Panc1 (cell line): Measurements from ENCODE around the gene CDC42EP4. TPM values are rescaled to one million over a fixed set of nuclear protein-coding genes. Genes with fewer than 3 reads are reported as not detected.
A peak's percentile ranks its signal among the peaks of the same experiment; 100 is the strongest.

Experiments used
- ATAC-seq: fragments of 200-7000 bp; cut with Tn5 transposase; 2 replicates; pipeline ENCODE4 v1.9.1; 2020; ENCODE audit warnings: mild to moderate bottlenecking, moderate library complexity
- BruUV-seq: library from RNA; stranded (reverse); fragments of 400-500 nt; replicated peaks from 2 replicates; lab custom pipeline; 2021; lab: Mats Ljungman, UMichigan
- CTCF ChIA-PET: fragments of 300-600 bp; sonication (Branson Sonifier 250); formaldehyde crosslinking; loops from one replicate; lab custom pipeline; 2022; ENCODE audit warnings: antibody characterized with exemption; lab: Charles Lee
- POLR2A ChIA-PET: fragments of 300-600 bp; sonication (Branson Sonifier 250); formaldehyde crosslinking; loops from one replicate; lab custom pipeline; 2022; ENCODE audit warnings: antibody characterized with exemption; lab: Charles Lee
- DNase-seq: peaks from one replicate; pipeline ENCODE4 v3.0.0-alpha.2; 2010; ENCODE audit warnings: low read depth, low spot score
- H3K27ac ChIP-seq: 2 replicates; pipeline ENCODE4 v1.5.1; 2011; ENCODE audit warnings: mild to moderate bottlenecking, low read length, inconsistent platforms
- H3K27me3 ChIP-seq: fragments of 200-500 bp; sonication (Bioruptor generic); 2 replicates; pipeline ENCODE4 v1.6.0; 2014; ENCODE audit warnings: low read length, inconsistent platforms; ENCODE audit not compliant: control insufficient read depth, insufficient read depth
- H3K36me3 ChIP-seq: fragments of 200-500 bp; sonication (Bioruptor generic); 2 replicates; pipeline ENCODE4 v1.5.1; 2014; ENCODE audit warnings: inconsistent platforms, mild to moderate bottlenecking, low read length, moderate library complexity; ENCODE audit not compliant: control insufficient read depth, insufficient read depth
- H3K4me1 ChIP-seq: 2 replicates; pipeline ENCODE4 v1.5.1; 2011; ENCODE audit warnings: inconsistent platforms, mild to moderate bottlenecking, low read length, moderate library complexity; ENCODE audit not compliant: control insufficient read depth, insufficient read depth
- H3K4me3 ChIP-seq, 2 experiments: 2 replicates each; pipeline ENCODE4 v1.5.1; 2011 to 2012; ENCODE audit warnings: low read depth in 2 of 2, low read length in 2 of 2, mild to moderate bottlenecking in 2 of 2, inconsistent platforms in 1 of 2, moderate library complexity in 1 of 2
- H3K9me3 ChIP-seq: fragments of 200-500 bp; sonication (Bioruptor generic); 2 replicates; pipeline ENCODE4 v1.5.1; 2014; ENCODE audit warnings: low read depth, mild to moderate bottlenecking, inconsistent platforms, low read length, moderate library complexity; ENCODE audit not compliant: control insufficient read depth, insufficient read depth
- POLR2AphosphoS5 ChIP-seq: IDR thresholded peaks from 2 replicates; pipeline ENCODE4 v1.6.1; 2012; ENCODE audit warnings: mild to moderate bottlenecking, low read depth, low read length, moderate library complexity
- SIN3A ChIP-seq: IDR thresholded peaks from 2 replicates; pipeline ENCODE4 v1.6.1; 2012; ENCODE audit warnings: low read depth, mild to moderate bottlenecking, low read length, moderate library complexity, borderline replicate concordance; ENCODE audit not compliant: insufficient read depth
- TCF7L2 ChIP-seq: IDR thresholded peaks from 2 replicates; pipeline ENCODE4 v1.6.1; 2011; ENCODE audit warnings: mild to moderate bottlenecking, low read depth, low read length, inconsistent platforms
- in situ Hi-C: cut with HindIII; loops from 2 replicates; pipeline ENCODE4 v1.10.0; 2016; ENCODE audit warnings: low sequenced_read_pairs, low pct_unique_long_range_greater_than_20kb
- intact Hi-C: fragments of 100-400 bp; cut with micrococcal nuclease; formaldehyde crosslinking; loops from one replicate; pipeline ENCODE4 v1.10.0; 2022; ENCODE audit not compliant: unreplicated experiment
- total RNA-seq: library from RNA; stranded (reverse); gene quantifications from one replicate; pipeline ENCODE4 v1.2.1, GENCODE V29; 2021; ENCODE audit not compliant: unreplicated experiment
- TF ChIP-seq, protein P1 (sequence below), 2 experiments: IDR thresholded peaks; 2 replicates each; pipeline ENCODE4 v1.6.1; 2011 to 2012; ENCODE audit warnings: low read depth in 2 of 2, control low read depth in 1 of 2, low read length in 1 of 2, mild to moderate bottlenecking in 1 of 2, moderate library complexity in 1 of 2; ENCODE audit not compliant: insufficient read depth in 1 of 2
- TF ChIP-seq, protein P2 (sequence below): fragments of 450-650 bp; IDR thresholded peaks from 2 replicates; pipeline ENCODE4 v1.5.1; 2017; ENCODE audit warnings: mild to moderate bottlenecking

Gene CDC42EP4
- total RNA-seq, 1 experiment from 2014 or later = 65.9 TPM

DNA sequence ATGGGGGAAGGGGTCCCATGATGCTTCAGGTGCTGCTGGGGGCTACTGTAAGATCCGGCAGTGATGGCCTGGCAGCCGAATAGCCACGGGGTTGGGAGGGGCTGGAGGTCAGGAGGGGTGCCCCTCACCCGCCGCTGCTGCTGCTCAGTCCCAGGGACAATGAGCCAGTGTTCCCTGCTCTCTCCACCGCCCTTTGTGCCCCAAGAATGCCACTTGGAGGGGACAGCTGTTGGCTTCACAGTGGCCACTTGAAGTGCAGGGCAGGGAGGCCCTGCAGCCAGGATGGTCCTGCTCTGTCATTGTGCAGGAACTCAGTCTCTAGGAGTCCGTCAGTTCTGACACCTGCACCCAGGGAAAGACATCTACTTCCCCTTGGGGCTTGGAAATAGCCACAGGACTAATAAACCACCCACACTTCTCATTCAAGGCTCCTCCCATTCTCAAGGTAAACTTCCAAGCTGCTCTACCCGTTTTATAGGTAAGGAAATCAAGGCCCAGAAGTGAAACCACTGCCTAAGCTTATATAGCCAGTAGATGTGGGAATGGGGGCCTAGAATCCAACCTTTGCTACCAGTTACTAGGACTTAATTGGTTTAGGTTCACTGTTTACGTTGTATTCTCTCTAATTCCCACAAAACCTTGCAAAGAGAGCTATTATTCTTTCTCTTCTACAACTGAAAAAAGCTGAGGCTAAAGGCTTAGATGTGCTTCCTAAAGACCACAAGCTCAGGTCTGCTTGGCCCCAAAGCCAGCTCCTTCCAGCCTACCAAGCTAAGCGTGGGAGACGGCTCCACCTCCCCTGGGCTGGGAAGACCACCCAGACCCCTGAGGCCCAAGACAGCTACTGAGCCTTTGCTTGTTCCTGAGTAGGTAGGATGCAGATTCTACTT, 43.9 kb downstream of the CDC42EP4 start:
- TF ChIP-seq SIN3A (no peak), TCF7L2 (no peak), POLR2AphosphoS5 (no peak)
- TF ChIP-seq, protein P1, sequence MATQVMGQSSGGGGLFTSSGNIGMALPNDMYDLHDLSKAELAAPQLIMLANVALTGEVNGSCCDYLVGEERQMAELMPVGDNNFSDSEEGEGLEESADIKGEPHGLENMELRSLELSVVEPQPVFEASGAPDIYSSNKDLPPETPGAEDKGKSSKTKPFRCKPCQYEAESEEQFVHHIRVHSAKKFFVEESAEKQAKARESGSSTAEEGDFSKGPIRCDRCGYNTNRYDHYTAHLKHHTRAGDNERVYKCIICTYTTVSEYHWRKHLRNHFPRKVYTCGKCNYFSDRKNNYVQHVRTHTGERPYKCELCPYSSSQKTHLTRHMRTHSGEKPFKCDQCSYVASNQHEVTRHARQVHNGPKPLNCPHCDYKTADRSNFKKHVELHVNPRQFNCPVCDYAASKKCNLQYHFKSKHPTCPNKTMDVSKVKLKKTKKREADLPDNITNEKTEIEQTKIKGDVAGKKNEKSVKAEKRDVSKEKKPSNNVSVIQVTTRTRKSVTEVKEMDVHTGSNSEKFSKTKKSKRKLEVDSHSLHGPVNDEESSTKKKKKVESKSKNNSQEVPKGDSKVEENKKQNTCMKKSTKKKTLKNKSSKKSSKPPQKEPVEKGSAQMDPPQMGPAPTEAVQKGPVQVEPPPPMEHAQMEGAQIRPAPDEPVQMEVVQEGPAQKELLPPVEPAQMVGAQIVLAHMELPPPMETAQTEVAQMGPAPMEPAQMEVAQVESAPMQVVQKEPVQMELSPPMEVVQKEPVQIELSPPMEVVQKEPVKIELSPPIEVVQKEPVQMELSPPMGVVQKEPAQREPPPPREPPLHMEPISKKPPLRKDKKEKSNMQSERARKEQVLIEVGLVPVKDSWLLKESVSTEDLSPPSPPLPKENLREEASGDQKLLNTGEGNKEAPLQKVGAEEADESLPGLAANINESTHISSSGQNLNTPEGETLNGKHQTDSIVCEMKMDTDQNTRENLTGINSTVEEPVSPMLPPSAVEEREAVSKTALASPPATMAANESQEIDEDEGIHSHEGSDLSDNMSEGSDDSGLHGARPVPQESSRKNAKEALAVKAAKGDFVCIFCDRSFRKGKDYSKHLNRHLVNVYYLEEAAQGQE (IDR thresholded peaks at IDR 0.05; ENCODE audit: insufficient read depth in 1 of 2, low read depth in 2 of 2, low read length in 1 of 2) = no peak
- TF ChIP-seq, protein P2, sequence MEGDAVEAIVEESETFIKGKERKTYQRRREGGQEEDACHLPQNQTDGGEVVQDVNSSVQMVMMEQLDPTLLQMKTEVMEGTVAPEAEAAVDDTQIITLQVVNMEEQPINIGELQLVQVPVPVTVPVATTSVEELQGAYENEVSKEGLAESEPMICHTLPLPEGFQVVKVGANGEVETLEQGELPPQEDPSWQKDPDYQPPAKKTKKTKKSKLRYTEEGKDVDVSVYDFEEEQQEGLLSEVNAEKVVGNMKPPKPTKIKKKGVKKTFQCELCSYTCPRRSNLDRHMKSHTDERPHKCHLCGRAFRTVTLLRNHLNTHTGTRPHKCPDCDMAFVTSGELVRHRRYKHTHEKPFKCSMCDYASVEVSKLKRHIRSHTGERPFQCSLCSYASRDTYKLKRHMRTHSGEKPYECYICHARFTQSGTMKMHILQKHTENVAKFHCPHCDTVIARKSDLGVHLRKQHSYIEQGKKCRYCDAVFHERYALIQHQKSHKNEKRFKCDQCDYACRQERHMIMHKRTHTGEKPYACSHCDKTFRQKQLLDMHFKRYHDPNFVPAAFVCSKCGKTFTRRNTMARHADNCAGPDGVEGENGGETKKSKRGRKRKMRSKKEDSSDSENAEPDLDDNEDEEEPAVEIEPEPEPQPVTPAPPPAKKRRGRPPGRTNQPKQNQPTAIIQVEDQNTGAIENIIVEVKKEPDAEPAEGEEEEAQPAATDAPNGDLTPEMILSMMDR = no peak
- POLR2A ChIA-PET = interaction anchor here (0.9 kb wide), 1 partner anchor 23 kb away, joined by 3 read pairs; no protein-coding TSS in a partner anchor
- DNase-seq (no peak), ATAC-seq (peak; percentile 37; the same call in 1 of the 2 replicates)
- H3K9me3 ChIP-seq = no peaks in the 10 kb centered on the region
- H3K4me3 ChIP-seq = no peak overlapping the region
- no TSS peak for BruUV-seq
- CTCF ChIA-PET = interaction anchor here (1.2 kb wide), 1 partner anchor 102 kb away, joined by 3 read pairs; no protein-coding TSS in a partner anchor
- no peak overlapping the region for H3K27ac ChIP-seq
- in situ Hi-C loops (no loop called here), intact Hi-C loops (no loop called here)
- no peaks in the 10 kb centered on the region for H3K36me3 ChIP-seq
- H3K27me3 ChIP-seq = no peaks in the 10 kb centered on the region
- peaks cover 19% of the 10 kb centered on the region for H3K4me1 ChIP-seq

DNA sequence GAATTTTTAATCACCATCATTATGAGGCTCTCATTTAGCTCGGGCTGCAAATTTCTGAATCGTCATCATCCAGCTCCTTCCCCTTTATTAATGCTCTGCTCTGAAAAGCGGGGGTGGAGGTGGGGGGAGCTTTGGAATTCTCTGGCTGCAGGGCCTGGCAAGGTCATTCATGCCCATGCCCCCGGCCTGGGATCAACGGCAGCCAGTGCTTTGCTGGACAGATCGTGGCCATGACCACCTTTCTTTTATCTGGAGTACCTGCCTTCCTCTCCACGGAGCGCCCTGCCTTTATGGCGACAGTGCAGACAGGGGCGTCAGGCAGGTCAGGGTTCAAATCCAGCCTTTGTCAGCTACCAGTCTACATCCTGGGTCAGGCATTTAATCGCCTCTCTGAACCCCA, 45.0 kb downstream of the CDC42EP4 start:
- BruUV-seq = no TSS peak
- no peak overlapping the region for H3K27ac ChIP-seq
- intact Hi-C loops = no loop called here
- H3K9me3 ChIP-seq = no peaks in the 10 kb centered on the region
- TF ChIP-seq, protein P2 = no peak
- TF ChIP-seq POLR2AphosphoS5 (no peak), TCF7L2 (no peak), SIN3A (no peak)
- TF ChIP-seq, protein P1 (IDR thresholded peaks at IDR 0.05; ENCODE audit: insufficient read depth in 1 of 2, low read depth in 2 of 2, low read length in 1 of 2) = no peak
- ChIA-PET POLR2A (interaction anchor here (0.7 kb wide), 1 partner anchor 133 kb away, joined by 15 read pairs; no protein-coding TSS in a partner anchor), CTCF (no interaction called here)
- no peaks in the 10 kb centered on the region for H3K36me3 ChIP-seq
- DNase-seq (no peak), ATAC-seq (no peak)
- H3K4me1 ChIP-seq = peaks cover 28% of the 10 kb centered on the region
- in situ Hi-C loops = no loop called here
- no peaks in the 10 kb centered on the region for H3K27me3 ChIP-seq
- no peak overlapping the region for H3K4me3 ChIP-seq
